Naive thymus-derived CD8-positive, alpha-beta T cell (primary cell): ENCODE results near the gene POLK. TPM values are rescaled to one million over a fixed set of nuclear protein-coding genes. Genes with fewer than 3 reads are reported as not detected.

ENCODE experiments used
- ATAC-seq, 2 donors: fragments of 150-1000 bp; cut with Tn5 transposase in 1 of 2; sonication (Bioruptor Pico), chemical (Tn5 transposase) in 1 of 2; 1 replicate in 1 of 2; 2 replicates in 1 of 2; pipeline ENCODE4 v1.10.0; 2021; ENCODE audit warnings: mild to moderate bottlenecking in 2 of 2, moderate library complexity in 2 of 2
- POLR2A ChIA-PET: fragments of 350-600 bp; sonication (Branson Sonifier 250); formaldehyde crosslinking; loops from one replicate; lab custom pipeline; 2021; ENCODE audit warnings: antibody characterized with exemption; lab: Charles Lee
- DNase-seq, 10 donors: peaks; one replicate each; pipeline versions ENCODE4 v3.0.0 to v3.0.0-alpha.2; 2020 to 2022
- H3K27ac Mint-ChIP-seq, 10 donors: one replicate each; pipeline ENCODE4 v1.8.0; 2020 to 2022; ENCODE audit warnings: mild to moderate bottlenecking in 10 of 10, mixed read lengths in 10 of 10, moderate library complexity in 4 of 10, inconsistent platforms in 1 of 10
- H3K27me3 Mint-ChIP-seq, 5 donors: one replicate each; pipeline ENCODE4 v1.8.0; 2021 to 2022; ENCODE audit warnings: mixed read lengths in 5 of 5
- H3K36me3 Mint-ChIP-seq, 3 donors: one replicate each; pipeline ENCODE4 v1.8.0; 2020 to 2022; ENCODE audit warnings: mixed read lengths in 3 of 3, mild to moderate bottlenecking in 2 of 3, inconsistent platforms in 1 of 3
- H3K4me1 Mint-ChIP-seq, 4 donors: one replicate each; pipeline ENCODE4 v1.8.0; 2021 to 2022; ENCODE audit warnings: mixed read lengths in 4 of 4
- H3K4me3 Mint-ChIP-seq, 10 donors: one replicate each; pipeline ENCODE4 v1.8.0; 2020 to 2022; ENCODE audit warnings: mild to moderate bottlenecking in 10 of 10, mixed read lengths in 10 of 10, moderate library complexity in 6 of 10, inconsistent platforms in 1 of 10
- H3K9me3 Mint-ChIP-seq, 9 donors: one replicate each; pipeline ENCODE4 v1.8.0; 2020 to 2022; ENCODE audit warnings: mixed read lengths in 9 of 9, mild to moderate bottlenecking in 3 of 9, inconsistent platforms in 1 of 9, moderate library complexity in 1 of 9
- polyA plus RNA-seq, 3 donors: library from polyadenylated mRNA; unstranded; fragments of 300-500 nt; fragmentation: Illumina TruSeq; gene quantifications; one replicate each; pipeline ENCODE4 v1.2.3, GENCODE V29; 2021
- total RNA-seq, 8 experiments: library from RNA in 2 of 8; stranded (reverse) in 2 of 8; gene quantifications; one replicate each; pipeline ENCODE4 v1.2.3 and lab custom pipeline; 2021 to 2026

Gene POLK
- total and polyA plus RNA-seq, 5 experiments from 2014 or later = 12.4 to 28.2 (median 20.1) TPM

DNA sequence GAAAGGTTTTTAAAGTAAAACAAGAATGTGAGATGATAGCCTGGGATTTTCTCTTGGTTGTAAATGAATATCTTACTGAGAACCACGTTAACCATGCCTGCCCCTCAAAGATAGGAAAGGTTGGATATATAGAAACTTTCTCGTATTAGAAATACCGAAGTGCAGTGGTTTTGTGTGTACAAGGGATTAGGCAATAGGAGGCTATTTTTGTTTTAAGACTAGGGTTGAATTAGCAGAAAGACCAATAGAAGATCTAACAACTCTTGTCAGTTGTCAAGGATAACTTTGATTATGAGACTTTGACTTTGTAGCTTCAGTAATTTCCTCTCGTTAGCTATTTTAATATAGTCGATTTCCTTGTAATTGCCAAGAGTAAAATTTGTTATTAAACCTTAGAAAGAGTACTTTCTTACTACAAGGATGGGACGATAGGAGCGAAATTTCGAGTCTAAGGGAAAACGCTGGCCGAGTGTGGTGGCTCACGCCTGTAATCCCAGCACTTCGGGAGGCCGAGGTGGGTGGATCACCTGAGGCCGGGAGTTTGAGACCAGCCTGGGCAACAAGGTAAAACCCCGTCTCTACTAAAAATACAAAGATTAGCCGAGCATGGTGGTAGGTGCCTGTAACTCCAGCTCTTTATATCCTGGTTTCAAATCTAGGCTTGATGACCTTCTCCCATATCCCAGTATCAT, 838 bp downstream of the POLK start:
- ATAC-seq = no peak
- H3K27ac Mint-ChIP-seq = peak overlapping the region; percentile 90 to 97 (median 94)
- no peaks in the 10 kb centered on the region for H3K36me3 Mint-ChIP-seq
- H3K4me3 Mint-ChIP-seq = peak overlapping the region; percentile 84 to 97 (median 95)
- H3K4me1 Mint-ChIP-seq = peaks cover 24 to 83% (median 47%) of the 10 kb centered on the region in 4 donors
- DNase-seq = peak in 1 of 10 donors; percentile 8
- H3K27me3 Mint-ChIP-seq = no peaks in the 10 kb centered on the region
- POLR2A ChIA-PET = interaction anchor here (0.8 to 1.2 kb wide), 4 partner anchors 8 to 746 kb away, joined by 3 to 4 read pairs (median 4); partner anchors contain the start of genes GFM2, NSA2 and POC5
- no peaks in the 10 kb centered on the region for H3K9me3 Mint-ChIP-seq

DNA sequence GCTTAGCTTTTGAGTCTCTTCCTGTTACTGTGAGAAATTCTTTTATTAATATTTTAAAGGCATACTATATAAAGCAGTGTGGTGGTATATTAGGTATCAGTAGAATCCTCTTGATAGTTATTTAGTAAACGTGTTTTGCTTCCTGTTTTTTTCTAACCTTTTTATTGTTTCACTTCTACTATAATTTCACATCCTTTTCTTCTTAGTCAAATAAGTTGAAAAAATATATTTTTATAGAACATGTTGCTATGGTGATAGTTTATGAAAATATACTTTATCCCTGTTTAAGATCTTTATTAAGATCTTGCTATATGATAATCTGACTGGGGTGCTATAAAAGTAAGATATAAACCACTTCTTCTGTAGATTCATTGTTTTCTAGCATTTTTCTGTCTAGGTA, 2.1 kb downstream of the POLK start:
- no peak for ATAC-seq
- Mint-ChIP-seq H3K9me3 (peaks cover 0 to 5% (median 0%) of the 10 kb centered on the region in 9 donors), H3K4me1 (peaks cover 24 to 83% (median 46%) of the 10 kb centered on the region in 4 donors), H3K27me3 (no peaks in the 10 kb centered on the region), H3K27ac (peak overlapping the region in 2 of 10 donors; percentile 31 to 72), H3K36me3 (peaks cover 0 to 4% (median 4%) of the 10 kb centered on the region in 3 donors), H3K4me3 (no peak overlapping the region)
- no peak for DNase-seq
- POLR2A ChIA-PET = no interaction called here

GRCh38 chr5:75514323-75514722, 2.6 kb downstream of the POLK start:
- Mint-ChIP-seq H3K4me3 (no peak overlapping the region), H3K9me3 (peaks cover 0 to 5% (median 0%) of the 10 kb centered on the region in 9 donors), H3K4me1 (peaks cover 27 to 83% (median 48%) of the 10 kb centered on the region in 4 donors), H3K36me3 (peaks cover 1 to 7% (median 5%) of the 10 kb centered on the region in 3 donors), H3K27ac (peak overlapping the region in 2 of 10 donors; percentile 31 to 72), H3K27me3 (no peaks in the 10 kb centered on the region)
- ATAC-seq (no peak), DNase-seq (no peak)
- POLR2A ChIA-PET = no interaction called here

DNA sequence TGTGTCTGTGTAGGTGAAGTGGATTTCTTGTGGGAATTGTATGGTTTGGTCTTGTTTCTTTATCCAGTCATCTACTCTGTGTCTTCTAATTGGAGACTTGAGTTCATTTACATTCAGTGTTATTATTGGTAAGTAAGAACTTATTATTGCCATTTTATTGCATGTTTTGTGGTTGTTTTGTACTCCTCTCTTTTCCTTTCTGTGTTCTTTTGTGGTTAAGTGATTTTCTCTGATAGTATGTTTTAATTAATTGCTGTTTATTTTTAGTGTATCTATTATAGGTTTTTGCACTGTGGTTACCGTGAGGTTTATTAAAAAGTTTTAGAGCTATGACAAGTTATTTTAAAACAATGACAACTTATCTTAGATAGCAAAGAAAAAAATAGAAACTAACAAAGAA, 8.1 kb downstream of the POLK start:
- ATAC-seq (no peak), DNase-seq (no peak)
- Mint-ChIP-seq H3K27me3 (no peaks in the 10 kb centered on the region), H3K36me3 (peaks cover 19 to 36% (median 30%) of the 10 kb centered on the region in 3 donors), H3K4me1 (peaks cover 21 to 63% (median 43%) of the 10 kb centered on the region in 4 donors), H3K27ac (peak overlapping the region in 1 of 10 donors; percentile 53), H3K9me3 (peaks cover 0 to 28% (median 15%) of the 10 kb centered on the region in 9 donors), H3K4me3 (no peak overlapping the region)
- POLR2A ChIA-PET = no interaction called here

DNA sequence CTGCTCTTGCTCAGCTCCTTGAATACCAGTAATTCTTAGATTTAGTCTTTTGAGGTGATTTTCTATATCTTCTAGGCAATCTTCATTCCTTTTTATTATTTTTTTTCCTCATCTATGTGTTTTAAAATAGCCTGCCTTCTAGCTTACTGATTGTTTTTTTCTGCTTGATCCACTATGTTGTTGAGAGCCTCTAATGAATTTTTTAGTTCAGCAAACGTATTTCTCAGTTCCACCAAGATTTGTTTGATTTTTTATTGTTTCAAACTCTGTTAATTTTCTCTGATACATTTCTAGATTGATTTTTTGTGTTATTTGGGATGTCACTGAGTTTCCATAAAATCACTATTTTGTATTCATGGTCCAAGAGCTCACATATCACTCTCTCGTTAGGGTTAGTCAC, 9.5 kb downstream of the POLK start:
- peaks cover 25 to 69% (median 54%) of the 10 kb centered on the region in 4 donors for H3K4me1 Mint-ChIP-seq
- peaks cover 19 to 36% (median 30%) of the 10 kb centered on the region in 3 donors for H3K36me3 Mint-ChIP-seq
- H3K27me3 Mint-ChIP-seq = no peaks in the 10 kb centered on the region
- ATAC-seq (no peak), DNase-seq (no peak)
- peaks cover 0 to 28% (median 15%) of the 10 kb centered on the region in 9 donors for H3K9me3 Mint-ChIP-seq
- no peak overlapping the region for H3K27ac Mint-ChIP-seq
- POLR2A ChIA-PET = interaction anchor here (1.2 kb wide), 1 partner anchor 9 kb away, joined by 3 read pairs; the partner anchor contains the start of genes CERT1 and POLK
- H3K4me3 Mint-ChIP-seq = no peak overlapping the region

GRCh38 chr5:75522025-75522424, 10.3 kb downstream of the POLK start:
- no peak for ATAC-seq
- POLR2A ChIA-PET = no interaction called here
- no peak for DNase-seq
- Mint-ChIP-seq H3K4me1 (peaks cover 22 to 69% (median 53%) of the 10 kb centered on the region in 4 donors), H3K27ac (no peak overlapping the region), H3K27me3 (no peaks in the 10 kb centered on the region), H3K9me3 (peaks cover 0 to 28% (median 15%) of the 10 kb centered on the region in 9 donors), H3K4me3 (no peak overlapping the region), H3K36me3 (peaks cover 19 to 36% (median 30%) of the 10 kb centered on the region in 3 donors)

- Mint-ChIP-seq H3K27ac (no peak overlapping the region), H3K9me3 (peaks cover 0 to 28% (median 15%) of the 10 kb centered on the region in 9 donors), H3K4me1 (peaks cover 22 to 64% (median 49%) of the 10 kb centered on the region in 4 donors), H3K36me3 (peaks cover 19 to 36% (median 30%) of the 10 kb centered on the region in 3 donors), H3K4me3 (no peak overlapping the region), H3K27me3 (no peaks in the 10 kb centered on the region)
- POLR2A ChIA-PET = no interaction called here
- DNase-seq = no peak
- no peak for ATAC-seq
Measured at GRCh38 chr5:75522542-75522941, 10.9 kb downstream of the POLK start.

DNA sequence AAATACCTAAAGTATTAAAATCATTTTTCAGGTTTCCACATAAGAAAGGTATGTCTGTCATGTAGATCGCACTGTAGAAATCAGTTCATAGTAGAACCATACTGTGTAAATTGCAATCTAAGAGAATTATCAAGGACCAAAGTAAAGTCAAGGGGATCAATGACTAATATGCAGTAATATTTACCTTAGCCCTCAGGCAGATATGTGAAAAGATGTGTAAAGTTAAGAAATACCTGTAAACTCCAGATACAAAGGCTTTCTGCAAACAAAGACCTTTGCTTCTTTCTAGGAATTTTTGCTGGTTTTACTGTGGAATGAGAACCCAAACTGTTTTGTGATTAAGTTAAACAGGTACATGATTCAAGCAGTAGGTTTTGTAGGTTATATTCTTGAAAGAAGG, 11.6 kb downstream of the POLK start:
- H3K27me3 Mint-ChIP-seq = no peaks in the 10 kb centered on the region
- peaks cover 19 to 36% (median 30%) of the 10 kb centered on the region in 3 donors for H3K36me3 Mint-ChIP-seq
- peak overlapping the region in 4 of 10 donors; percentile 22 to 82 (median 58) for H3K27ac Mint-ChIP-seq
- no peak for DNase-seq
- no peak overlapping the region for H3K4me3 Mint-ChIP-seq
- POLR2A ChIA-PET = no interaction called here
- ATAC-seq = no peak
- peaks cover 20 to 57% (median 43%) of the 10 kb centered on the region in 4 donors for H3K4me1 Mint-ChIP-seq
- H3K9me3 Mint-ChIP-seq = peaks cover 0 to 28% (median 14%) of the 10 kb centered on the region in 9 donors

DNA sequence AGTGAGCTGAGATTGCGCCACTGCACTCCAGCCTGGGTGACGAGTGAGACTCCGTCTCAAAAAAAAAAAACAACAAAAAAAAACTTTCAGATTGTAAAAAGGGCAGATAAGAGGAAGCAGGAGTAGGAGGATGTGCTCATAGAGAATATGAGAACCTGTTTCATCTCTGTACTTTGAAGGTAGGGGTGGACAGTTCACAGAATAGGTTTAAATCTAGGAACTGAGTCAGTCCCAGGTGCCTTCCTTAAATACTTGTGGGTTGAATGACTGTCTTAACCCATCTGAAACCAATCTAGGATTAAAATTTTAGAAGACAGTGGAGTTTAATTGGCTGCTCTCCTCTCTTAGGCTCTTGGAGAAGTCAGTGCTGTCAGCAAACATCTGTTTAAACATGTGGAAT, 12.4 kb downstream of the POLK start:
- Mint-ChIP-seq H3K36me3 (peaks cover 19 to 31% (median 27%) of the 10 kb centered on the region in 3 donors), H3K27ac (peak overlapping the region in 7 of 10 donors; percentile 22 to 75 (median 57)), H3K9me3 (peaks cover 0 to 28% (median 14%) of the 10 kb centered on the region in 9 donors), H3K27me3 (no peaks in the 10 kb centered on the region), H3K4me1 (peaks cover 19 to 49% (median 40%) of the 10 kb centered on the region in 4 donors), H3K4me3 (peak overlapping the region in 2 of 10 donors; percentile 7 to 32)
- POLR2A ChIA-PET = no interaction called here
- no peak for DNase-seq
- peak in 1 of 2 donors; percentile 20 for ATAC-seq

GRCh38 chr5:75524591-75524990, 12.9 kb downstream of the POLK start:
- ATAC-seq (no peak), DNase-seq (no peak)
- peaks cover 0 to 26% (median 14%) of the 10 kb centered on the region in 9 donors for H3K9me3 Mint-ChIP-seq
- H3K36me3 Mint-ChIP-seq = peaks cover 15 to 27% (median 23%) of the 10 kb centered on the region in 3 donors
- H3K27ac Mint-ChIP-seq = peak overlapping the region in 3 of 10 donors; percentile 2 to 69 (median 57)
- H3K4me3 Mint-ChIP-seq = no peak overlapping the region
- POLR2A ChIA-PET = no interaction called here
- H3K4me1 Mint-ChIP-seq = peaks cover 16 to 45% (median 36%) of the 10 kb centered on the region in 4 donors
- no peaks in the 10 kb centered on the region for H3K27me3 Mint-ChIP-seq

DNA sequence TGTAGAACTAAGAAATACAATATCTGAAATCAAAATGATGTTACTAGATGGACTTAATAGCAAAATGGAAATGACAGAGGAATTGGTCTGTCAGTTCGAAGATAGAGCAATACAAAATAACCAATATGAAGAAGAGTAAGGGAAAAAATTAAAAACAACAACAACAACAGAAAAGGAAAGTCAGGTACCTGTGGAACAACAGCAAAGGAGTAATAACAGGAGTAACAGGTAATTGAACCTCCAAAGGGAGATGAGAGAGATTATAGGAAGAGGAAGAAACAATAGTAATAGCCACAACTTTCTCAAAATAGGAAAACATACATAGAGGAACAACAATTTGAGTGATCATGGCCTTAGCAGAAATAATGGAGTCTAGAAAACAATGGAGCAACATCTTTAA, 13.7 kb downstream of the POLK start:
- H3K4me3 Mint-ChIP-seq = peak overlapping the region in 4 of 10 donors; percentile 0 to 30 (median 19)
- POLR2A ChIA-PET = no interaction called here
- no peak for DNase-seq

DNA sequence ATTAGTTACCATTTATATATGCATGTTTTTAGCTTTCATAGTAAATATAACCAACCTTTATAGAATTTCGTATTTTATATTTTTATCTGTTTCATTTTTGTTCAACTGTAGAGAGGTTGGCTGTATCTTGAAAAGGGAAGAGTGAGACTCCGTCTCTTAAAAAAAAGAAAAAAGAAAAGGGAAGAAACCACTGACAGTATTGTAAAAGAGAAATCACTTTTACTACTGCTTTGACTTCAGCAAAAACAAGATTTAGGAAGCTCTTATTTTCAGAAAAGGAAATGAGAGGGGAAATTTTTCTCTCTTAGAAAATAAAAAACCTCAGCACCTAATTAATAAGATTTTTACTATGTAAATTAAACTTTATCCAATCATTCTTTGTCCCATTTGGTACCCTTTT, 14.4 kb downstream of the POLK start:
- ATAC-seq (no peak), DNase-seq (no peak)
- Mint-ChIP-seq H3K4me3 (peak overlapping the region in 4 of 10 donors; percentile 5 to 64 (median 38)), H3K27me3 (no peaks in the 10 kb centered on the region), H3K4me1 (peaks cover 13 to 43% (median 34%) of the 10 kb centered on the region in 4 donors), H3K9me3 (peaks cover 0 to 12% (median 6%) of the 10 kb centered on the region in 9 donors), H3K27ac (peak overlapping the region; percentile 6 to 91 (median 59)), H3K36me3 (peaks cover 4 to 12% (median 11%) of the 10 kb centered on the region in 3 donors)
- POLR2A ChIA-PET = no interaction called here

More for the DNA sequence above, 13.7 kb downstream of the POLK start:
- H3K27me3 Mint-ChIP-seq = no peaks in the 10 kb centered on the region
- H3K9me3 Mint-ChIP-seq = peaks cover 0 to 19% (median 10%) of the 10 kb centered on the region in 9 donors
- no peak for ATAC-seq
- peaks cover 11 to 20% (median 17%) of the 10 kb centered on the region in 3 donors for H3K36me3 Mint-ChIP-seq
- peaks cover 13 to 43% (median 34%) of the 10 kb centered on the region in 4 donors for H3K4me1 Mint-ChIP-seq
- peak overlapping the region in 9 of 10 donors; percentile 6 to 69 (median 62) for H3K27ac Mint-ChIP-seq

DNA sequence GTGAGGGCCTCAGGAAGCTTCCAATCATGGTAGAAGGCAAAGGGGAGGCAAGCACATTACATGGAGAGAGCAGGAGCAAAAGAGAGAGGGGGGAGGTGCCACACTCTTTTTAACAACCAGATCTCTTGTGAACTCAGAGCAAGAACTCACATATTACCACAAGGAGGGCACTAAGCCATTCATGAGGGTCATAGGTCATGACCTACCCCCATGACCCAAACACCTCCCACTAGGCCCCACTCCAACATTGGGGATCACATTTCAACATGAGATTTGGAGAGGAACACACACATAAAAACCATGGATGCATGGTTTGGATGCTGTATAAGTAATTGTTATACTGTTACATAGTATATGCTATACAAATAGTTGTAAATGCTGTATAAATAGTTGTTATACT, 17.5 kb downstream of the POLK start:
- peaks cover 9 to 37% (median 30%) of the 10 kb centered on the region in 4 donors for H3K4me1 Mint-ChIP-seq
- no peak overlapping the region for H3K27ac Mint-ChIP-seq
- DNase-seq (no peak), ATAC-seq (no peak)
- no peak overlapping the region for H3K4me3 Mint-ChIP-seq
- POLR2A ChIA-PET = no interaction called here
- H3K9me3 Mint-ChIP-seq = peaks cover 0 to 8% (median 3%) of the 10 kb centered on the region in 9 donors
- H3K27me3 Mint-ChIP-seq = no peaks in the 10 kb centered on the region
- peaks cover 10 to 20% (median 13%) of the 10 kb centered on the region in 3 donors for H3K36me3 Mint-ChIP-seq
